Measurements from ENCODE around the gene RSPO3.

The RSPO3 gene

DNA sequence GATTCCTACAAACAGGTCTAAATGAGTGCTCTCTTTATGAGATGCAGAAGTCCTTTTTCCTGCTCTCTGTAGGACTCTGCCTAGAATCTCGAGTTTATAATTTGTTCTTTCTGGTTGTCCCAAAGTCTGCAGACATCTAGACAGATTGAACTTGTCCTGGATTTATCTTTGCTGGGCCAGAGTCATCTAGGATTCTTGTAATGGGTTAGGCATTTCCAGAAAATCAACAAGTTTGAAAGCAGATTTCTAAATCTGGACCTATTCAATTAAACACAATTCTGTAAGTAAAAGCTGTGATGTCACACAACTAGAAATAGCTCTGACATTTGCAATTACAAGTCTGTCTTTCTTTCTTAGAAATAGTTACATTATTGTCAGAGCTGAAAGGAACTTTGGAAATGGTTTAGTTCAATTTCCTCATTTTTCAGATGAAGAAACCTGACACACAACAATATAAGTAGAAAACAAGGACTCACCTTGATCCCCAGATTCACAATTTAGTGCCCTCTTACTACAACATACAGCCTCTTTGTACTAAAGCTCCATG is 4.2 kb upstream of the RSPO3 start:
- no peak for DNase-seq (ENCODE audit: low spot score)

DNA sequence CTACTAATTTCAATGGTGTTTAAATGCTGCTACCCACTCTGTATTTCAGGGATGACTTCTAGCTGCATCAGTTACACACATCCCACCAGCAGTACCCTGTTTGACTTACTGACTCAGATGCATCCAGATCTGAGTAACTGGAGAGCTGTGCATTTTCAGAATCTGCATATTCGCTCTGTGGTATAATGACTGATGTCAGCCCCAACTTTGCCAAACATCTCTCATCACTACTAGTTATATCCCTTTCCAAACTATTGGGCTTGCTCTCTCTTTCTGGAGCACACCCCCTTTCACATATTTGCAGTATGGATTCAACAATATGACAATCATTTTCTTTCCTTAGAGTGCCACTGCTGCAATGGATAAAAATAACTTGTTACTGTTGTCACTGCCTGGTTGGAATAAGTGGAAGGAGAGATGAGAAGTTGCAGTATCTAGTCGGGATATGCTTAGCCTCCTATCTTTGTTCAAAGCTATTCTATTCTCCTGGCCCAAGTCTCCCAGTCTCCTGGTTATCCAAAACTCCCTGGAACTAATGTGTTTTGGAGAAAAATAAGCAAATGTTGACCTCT is 3.3 kb upstream of the RSPO3 start:
- peak; percentile 13 for DNase-seq (ENCODE audit: low spot score)

DNA sequence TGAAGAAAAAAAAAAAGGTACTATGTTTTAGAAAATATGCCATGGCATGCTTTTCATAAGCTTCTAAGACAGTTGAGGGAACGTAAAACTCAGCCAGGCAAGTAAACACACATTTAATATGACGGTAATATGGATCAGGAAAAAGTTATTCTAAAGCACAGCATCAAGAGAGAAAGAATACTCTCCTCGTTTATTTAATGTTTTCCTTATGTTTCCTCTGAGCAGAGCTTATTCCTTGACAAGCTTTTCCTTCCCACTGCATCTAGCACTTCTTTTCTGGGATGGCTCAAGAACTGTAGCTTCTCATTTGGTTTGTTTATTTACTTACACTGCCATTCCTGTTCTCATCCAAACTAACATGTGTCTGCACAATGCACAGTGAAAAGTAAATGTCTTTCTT is 2.7 kb upstream of the RSPO3 start:
- DNase-seq (ENCODE audit: low spot score), result no peak

DNA sequence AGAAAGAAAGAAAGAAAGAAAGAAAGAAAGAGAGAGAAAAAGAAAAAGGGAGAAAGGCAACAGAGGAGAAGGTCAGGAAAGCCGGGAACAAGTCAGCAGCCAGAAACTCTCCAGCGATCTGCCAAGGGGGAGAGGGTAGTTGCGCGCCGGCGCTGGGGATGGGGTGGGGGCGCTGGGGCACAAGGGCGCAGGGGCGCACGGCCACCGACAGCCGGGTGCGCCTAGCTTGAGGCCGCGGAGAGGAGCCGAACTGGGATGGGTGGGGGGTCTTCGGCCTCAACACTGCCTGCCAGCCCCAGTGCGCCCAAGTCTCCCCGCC is 533 bp upstream of the RSPO3 start:
- peak; percentile 26 for DNase-seq (ENCODE audit: low spot score)

GRCh38 chr6:127119102-127120022 is 891 bp downstream of the RSPO3 start:
- DNase-seq (ENCODE audit: low spot score), result peak; percentile 56

DNA sequence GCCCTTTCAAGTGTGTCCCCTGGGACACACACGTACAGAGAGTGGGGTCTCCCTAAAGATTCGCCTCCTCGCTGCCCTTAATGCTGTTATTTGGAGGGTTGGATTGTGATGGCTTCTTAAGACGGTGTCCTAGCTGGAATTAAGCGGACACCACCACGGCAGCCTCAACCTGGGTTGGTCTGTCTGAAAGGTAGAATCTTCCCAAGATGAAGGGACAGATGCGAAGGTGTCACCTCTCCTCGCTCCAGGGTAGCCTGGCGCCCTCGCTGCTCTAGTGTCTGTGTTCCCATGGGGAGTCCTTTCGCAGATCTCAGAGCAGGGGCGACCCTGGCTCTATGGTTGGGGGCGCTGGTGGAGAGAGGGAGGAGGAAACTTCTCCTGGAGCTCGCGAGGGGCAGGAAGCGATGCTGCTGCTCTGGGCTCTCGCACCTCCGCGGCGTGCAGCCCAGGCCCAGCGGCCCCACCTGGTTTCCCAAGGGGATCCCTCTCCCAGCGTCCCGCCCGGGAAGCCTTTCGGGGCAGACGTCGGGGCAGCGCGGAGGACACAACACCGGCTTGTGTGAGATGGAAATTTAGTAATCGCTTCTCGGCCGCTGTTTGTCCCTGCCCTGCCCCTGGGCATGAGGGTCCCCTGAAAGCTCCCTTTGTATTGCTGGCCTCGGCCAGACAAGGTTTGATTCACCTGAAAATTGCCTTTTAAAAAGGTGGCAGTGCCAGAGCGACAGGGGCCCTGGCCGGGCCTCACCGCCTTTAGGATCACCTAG is 1.7 kb downstream of the RSPO3 start:
- peak; percentile 2 for DNase-seq (ENCODE audit: low spot score)

DNA sequence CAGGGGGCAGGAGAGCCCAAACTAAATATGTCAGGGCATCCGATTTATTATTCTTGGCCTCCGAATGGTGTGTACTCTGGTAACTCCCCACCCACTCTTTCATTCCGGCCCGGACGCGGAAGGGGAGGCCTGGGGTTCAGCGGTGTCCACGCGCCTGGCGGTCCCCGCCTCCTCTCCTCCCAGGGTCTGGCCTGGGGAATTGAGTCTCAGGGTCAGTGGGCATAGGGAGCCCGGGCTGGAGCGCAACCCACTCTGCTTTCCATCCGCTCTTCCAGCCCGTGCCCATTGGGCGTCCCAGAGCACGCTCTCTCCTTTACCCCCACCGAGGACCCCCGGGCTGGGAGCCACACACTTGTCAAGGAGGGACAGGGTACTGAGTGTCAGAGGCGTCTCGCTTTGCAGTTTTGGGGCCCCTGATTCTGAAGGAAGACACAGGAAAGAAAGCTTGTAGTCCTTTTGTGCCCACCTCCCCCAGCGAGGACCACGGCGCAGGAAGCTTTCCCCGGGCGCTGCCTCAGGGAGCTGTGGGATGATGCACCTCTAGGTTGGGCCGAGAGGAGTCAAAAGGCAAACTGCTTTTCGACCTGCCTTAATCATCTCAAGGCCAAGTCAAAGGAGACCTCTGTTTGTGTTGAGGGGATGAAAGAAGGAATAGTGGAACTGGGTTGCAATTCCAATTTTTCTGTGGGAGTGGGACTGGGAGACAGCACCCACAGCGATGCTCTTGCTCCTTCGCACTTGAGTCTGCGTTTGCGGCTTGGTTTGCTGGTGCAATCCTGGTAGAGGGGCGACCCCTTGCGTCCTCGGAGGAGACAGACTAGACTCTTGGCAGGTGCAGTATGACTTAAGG is 2.5 kb downstream of the RSPO3 start:
- DNase-seq (ENCODE audit: low spot score), result peak; percentile 80

DNA sequence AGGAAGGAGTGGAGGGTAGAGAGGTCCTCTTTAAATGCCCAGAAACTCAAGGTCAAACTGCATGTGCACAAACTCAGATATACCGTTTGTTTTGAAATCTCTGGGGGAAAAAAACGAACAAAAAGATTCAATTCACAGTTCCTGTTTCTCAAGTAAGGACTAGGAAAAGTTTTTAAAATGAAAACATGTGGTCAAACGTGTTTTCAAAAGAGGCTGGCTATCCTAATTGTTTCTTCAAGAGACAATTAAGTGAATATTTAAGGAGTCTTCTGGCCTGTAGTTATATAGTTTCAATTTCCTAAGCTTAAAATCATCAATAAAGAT is 3.1 kb downstream of the RSPO3 start:
- no peak for DNase-seq (ENCODE audit: low spot score)

GRCh38 chr6:127124172-127124571 is 5.7 kb downstream of the RSPO3 start:
- no peak for DNase-seq (ENCODE audit: low spot score)

DNA sequence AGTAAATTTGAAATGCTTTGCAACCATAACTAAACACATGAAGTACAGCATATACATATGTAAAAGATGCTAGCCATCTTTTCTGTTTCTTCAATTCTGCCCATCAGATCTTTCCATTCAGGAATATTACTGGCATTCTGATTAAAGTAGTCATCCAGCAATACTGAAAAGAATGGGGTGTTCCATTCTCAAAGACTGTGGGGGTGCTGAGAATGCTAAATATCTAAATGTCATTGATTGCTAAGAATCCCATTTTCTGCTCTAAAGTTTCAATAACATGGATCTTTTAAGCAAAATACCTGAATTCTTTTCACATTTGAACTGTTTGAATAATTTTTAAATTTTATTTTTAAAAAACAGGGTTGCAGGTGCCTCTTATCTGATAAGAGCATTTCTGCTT is 6.2 kb downstream of the RSPO3 start:
- DNase-seq (ENCODE audit: low spot score), result no peak

GRCh38 chr6:127128066-127128465 is 9.6 kb downstream of the RSPO3 start:
- DNase-seq (ENCODE audit: low spot score), result no peak

- DNase-seq (ENCODE audit: low spot score), result no peak
Measured at GRCh38 chr6:127129251-127129650, 10.8 kb downstream of the RSPO3 start.

- no peak for DNase-seq (ENCODE audit: low spot score)
Measured at GRCh38 chr6:127131275-127131674, 12.8 kb downstream of the RSPO3 start.

DNA sequence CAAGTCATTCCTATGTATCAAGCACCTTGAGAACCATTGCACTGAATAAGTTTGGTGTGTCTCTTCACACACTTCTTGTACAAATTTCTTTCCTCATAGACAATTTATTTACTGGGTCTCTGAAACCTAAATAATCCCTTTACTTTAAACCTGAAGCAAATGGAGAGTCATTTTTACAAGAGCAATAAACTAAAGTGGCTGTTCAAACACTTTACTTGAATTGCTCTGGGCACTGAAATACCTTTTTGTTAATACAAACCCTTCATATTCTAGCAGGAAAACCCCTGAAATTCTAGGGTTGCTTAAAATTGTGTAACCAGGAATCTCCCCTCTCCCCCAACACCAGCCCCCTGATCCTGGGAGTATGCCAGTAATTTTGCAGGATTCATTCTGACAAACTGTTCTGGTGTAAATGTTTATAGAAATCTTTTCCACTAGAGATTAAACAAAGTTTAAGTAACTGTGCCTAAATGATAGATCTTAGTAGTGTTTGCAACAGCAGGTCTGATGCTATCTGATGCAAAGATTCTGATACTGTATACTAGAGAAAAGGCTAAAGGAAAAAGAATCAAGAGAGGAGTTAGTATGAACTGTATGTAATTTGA is 13.4 kb downstream of the RSPO3 start:
- DNase-seq (ENCODE audit: low spot score), result no peak

GRCh38 chr6:127134136-127134535 is 15.7 kb downstream of the RSPO3 start:
- no peak for DNase-seq (ENCODE audit: low spot score)

- no peak for DNase-seq (ENCODE audit: low spot score)
Measured at GRCh38 chr6:127136786-127137185, 18.3 kb downstream of the RSPO3 start.

DNA sequence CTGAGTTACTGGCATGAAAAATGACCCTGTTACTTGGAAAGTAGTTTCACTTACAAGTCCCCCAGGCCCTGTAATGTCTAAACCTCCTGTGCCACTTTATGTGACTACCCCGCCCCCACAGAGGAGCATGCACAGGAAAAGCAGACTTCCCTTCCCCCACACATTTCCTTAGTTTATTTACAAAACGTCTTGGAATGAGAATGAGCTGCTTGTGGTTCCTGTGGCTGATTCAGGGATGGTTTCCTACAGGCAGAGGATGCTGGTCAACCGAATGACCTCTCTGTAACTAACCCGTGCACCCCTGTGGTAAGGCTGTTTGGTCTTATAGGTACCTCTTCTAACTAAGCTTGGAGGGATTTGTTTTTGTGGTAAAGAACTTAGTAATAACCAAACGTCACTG is 28.5 kb downstream of the RSPO3 start:
- peak; percentile 64 for DNase-seq (ENCODE audit: low spot score)

DNA sequence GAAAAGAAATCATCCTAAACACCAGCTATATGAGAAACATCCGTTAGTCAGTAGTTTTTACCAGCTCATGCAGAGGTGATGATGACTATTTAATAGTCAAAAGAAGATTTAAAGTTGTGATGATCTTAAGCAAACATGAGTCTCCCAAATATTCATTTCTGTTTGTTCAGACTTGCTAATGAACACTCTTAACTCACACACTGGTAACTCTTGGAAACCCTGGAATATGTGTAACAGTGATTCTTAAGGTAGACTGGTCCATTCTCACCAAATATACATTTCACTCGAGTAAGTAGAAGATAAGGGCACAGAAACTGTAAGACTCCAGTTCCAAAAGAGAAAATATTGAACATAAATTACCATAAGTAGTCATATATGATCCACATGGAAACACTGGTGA is 29.1 kb downstream of the RSPO3 start:
- DNase-seq (ENCODE audit: low spot score), result no peak

- DNase-seq (ENCODE audit: low spot score), result peak; percentile 8
Measured at GRCh38 chr6:127148511-127148910, 30.0 kb downstream of the RSPO3 start.

DNA sequence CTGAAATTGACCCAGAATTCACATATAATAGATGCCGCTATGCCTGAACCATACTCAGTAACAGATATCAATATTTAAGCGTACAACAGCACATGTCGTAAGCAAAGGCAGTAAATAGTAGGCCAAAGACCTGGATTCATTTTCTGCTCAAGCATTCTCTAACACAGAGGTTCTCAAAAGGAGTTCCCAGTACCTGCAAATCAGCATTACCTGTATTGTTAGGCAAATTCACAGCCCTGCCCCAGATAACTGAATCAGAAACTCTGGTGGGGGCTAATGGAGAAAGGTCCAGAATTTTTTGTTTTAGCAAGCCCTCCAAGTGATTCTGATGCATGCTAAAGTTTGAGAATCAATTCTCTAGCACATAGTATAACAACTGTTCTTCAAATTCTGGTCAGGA is 36.0 kb downstream of the RSPO3 start:
- DNase-seq (ENCODE audit: low spot score), result no peak

GRCh38 chr6:127160484-127160883 is 42.0 kb downstream of the RSPO3 start:
- no peak for DNase-seq (ENCODE audit: low spot score)

GRCh38 chr6:127162836-127163235 is 44.4 kb downstream of the RSPO3 start:
- DNase-seq (ENCODE audit: low spot score), result no peak

Data from GM03348 (cell line).